ENCODE measurements around the gene SS18L1. TPM values are rescaled to one million over a fixed set of nuclear protein-coding genes. Genes with fewer than 3 reads are reported as not detected.

SS18L1 gene
- total RNA-seq, 1 donor from 2014 or later: 8.7 TPM

DNA sequence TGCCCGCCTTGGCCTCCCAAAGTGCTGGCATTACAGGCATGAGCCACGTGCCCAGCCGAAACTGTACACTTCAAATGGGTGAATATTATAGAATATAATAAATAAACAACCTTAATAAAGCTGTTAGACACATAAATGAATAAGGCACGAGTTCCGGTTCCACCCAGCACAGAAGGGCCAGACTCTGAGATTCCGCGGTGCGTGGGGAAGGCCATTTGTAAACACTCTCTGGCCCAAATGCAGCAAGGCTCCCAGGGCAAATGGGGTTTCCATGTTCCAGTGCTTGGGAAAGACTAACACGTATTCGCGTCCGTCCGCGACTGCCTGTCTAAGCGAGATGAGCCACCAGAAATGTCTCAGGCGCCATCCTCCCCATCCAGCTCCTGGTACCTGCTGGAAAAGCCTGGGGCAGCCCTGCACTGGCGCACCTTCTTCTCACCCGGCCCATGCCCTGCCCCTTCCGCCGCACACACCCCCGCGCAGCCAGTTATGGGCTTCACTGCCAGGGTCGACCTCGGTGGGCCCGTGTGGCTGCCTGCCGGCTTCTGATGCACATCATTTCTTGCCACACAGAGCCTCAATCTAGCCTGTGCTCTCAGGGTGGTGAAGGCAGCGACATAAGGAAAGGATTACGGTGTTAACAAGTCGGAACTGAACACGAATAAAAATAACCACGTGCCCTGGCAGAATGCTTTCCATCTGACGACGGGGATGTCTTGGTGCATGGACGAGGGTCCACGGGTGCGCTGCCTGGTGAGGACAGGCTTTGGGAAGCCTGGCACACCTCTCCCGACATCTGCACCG, 26.8 kb upstream of the SS18L1 start:
- DNase-seq (ENCODE audit: low read depth): no peak
- FAIRE-seq: no peak
- no peaks in the 10 kb centered on the region for H3K36me3 ChIP-seq (ENCODE audit: control insufficient read depth, insufficient read depth, low read length)
- no peak overlapping the region for H3K4me3 ChIP-seq (ENCODE audit: low read depth, low read length)
- TF ChIP-seq, protein P1, sequence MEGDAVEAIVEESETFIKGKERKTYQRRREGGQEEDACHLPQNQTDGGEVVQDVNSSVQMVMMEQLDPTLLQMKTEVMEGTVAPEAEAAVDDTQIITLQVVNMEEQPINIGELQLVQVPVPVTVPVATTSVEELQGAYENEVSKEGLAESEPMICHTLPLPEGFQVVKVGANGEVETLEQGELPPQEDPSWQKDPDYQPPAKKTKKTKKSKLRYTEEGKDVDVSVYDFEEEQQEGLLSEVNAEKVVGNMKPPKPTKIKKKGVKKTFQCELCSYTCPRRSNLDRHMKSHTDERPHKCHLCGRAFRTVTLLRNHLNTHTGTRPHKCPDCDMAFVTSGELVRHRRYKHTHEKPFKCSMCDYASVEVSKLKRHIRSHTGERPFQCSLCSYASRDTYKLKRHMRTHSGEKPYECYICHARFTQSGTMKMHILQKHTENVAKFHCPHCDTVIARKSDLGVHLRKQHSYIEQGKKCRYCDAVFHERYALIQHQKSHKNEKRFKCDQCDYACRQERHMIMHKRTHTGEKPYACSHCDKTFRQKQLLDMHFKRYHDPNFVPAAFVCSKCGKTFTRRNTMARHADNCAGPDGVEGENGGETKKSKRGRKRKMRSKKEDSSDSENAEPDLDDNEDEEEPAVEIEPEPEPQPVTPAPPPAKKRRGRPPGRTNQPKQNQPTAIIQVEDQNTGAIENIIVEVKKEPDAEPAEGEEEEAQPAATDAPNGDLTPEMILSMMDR (IDR thresholded peaks at IDR 0.05; ENCODE audit: insufficient read depth, low read length, severe bottlenecking): no peak
- peaks cover 5% of the 10 kb centered on the region for H3K27me3 ChIP-seq (ENCODE audit: control insufficient read depth, insufficient read depth, low read length)

DNA sequence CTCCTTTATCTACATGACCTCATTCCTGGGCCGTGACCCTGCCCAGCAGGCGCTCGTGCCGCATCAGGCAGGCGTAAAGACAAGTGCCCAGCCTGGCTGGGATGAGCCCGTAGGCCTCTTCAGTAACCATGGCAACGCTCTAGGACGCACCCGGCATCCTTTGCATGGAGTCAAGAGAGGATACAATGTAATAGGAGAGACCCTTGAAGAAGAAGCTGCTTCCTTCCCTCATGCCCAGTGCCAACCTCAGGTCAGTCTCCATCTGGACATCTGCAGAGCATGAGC, 26.3 kb upstream of the SS18L1 start:
- DNase-seq (ENCODE audit: low read depth) (no peak), FAIRE-seq (no peak)
- TF ChIP-seq, protein P1 (IDR thresholded peaks at IDR 0.05; ENCODE audit: insufficient read depth, low read length, severe bottlenecking): no peak
- H3K4me3 ChIP-seq (ENCODE audit: low read depth, low read length): no peak overlapping the region
- H3K27me3 ChIP-seq (ENCODE audit: control insufficient read depth, insufficient read depth, low read length): peaks cover 5% of the 10 kb centered on the region
- no peaks in the 10 kb centered on the region for H3K36me3 ChIP-seq (ENCODE audit: control insufficient read depth, insufficient read depth, low read length)

DNA sequence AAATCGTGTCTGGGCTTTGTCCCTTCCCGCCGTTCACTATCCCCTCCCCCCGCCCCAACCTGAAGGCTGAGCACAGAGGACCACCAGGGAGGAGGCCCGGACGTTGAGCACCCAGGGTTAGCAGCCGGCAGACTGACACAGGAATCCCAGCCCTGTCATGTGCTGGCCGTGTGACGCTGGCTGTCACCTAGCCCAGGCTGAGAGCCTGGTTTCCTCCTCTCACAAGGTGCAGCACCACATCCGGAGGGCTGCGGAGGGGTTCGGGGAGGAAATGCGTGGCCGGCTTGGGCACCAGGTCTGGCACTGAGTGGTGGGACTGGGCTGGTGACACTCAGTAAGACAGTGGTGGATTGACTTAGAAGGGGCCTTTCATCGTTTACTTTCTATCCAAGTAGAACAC, 25.9 kb upstream of the SS18L1 start:
- H3K4me3 ChIP-seq (ENCODE audit: low read depth, low read length): no peak overlapping the region
- FAIRE-seq (no peak), DNase-seq (ENCODE audit: low read depth) (no peak)
- TF ChIP-seq, protein P1 (IDR thresholded peaks at IDR 0.05; ENCODE audit: insufficient read depth, low read length, severe bottlenecking): no peak
- no peaks in the 10 kb centered on the region for H3K36me3 ChIP-seq (ENCODE audit: control insufficient read depth, insufficient read depth, low read length)
- H3K27me3 ChIP-seq (ENCODE audit: control insufficient read depth, insufficient read depth, low read length): peaks cover 5% of the 10 kb centered on the region

DNA sequence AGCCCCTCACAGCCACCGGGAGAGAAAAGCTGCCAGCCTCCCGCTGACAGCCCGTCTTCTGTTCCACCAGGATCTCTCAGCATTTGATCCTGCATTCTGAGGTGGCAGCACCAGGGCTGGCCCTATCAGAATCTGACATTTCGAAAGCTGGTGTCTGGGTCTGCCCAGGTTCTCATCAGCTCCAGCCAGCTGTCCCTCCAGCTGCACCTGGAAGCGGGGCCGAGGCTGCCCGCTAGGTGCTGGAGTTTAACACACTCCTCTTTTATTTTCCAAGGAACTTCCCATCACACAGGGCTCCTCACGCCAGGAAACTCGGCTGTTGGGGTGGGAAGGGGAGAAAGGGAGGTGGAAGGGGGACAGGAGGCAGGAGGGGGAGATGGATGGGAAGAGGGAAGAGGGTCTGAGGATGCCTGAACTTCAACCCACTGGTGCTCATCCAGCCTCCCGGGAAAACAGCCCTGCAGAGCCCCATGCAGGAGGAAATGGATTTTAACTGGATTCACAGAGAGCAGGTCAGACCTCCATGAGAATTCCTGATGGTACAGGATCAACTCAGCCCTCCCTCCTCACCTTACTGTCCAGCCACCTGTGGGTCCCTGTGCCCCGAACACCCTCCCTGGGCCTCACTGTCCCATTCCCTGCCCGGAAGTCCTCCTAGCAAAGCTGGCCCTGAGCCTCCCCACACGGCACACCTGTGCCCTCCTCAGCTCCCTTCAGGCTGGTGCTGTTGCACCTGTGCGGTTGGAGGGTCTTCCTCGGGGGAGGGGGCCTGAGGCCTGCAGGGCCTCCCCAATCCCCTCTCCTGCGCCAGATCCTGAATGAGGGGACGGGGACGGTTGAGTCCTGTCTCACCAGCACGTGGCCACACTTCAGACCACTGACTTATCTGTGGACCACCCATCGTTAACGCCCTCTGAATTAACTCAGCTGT, 25.2 kb upstream of the SS18L1 start:
- H3K4me3 ChIP-seq (ENCODE audit: low read depth, low read length): no peak overlapping the region
- no peaks in the 10 kb centered on the region for H3K36me3 ChIP-seq (ENCODE audit: control insufficient read depth, insufficient read depth, low read length)
- FAIRE-seq (no peak), DNase-seq (ENCODE audit: low read depth) (no peak)
- peaks cover 5% of the 10 kb centered on the region for H3K27me3 ChIP-seq (ENCODE audit: control insufficient read depth, insufficient read depth, low read length)
- TF ChIP-seq, protein P1 (IDR thresholded peaks at IDR 0.05; ENCODE audit: insufficient read depth, low read length, severe bottlenecking): no peak

DNA sequence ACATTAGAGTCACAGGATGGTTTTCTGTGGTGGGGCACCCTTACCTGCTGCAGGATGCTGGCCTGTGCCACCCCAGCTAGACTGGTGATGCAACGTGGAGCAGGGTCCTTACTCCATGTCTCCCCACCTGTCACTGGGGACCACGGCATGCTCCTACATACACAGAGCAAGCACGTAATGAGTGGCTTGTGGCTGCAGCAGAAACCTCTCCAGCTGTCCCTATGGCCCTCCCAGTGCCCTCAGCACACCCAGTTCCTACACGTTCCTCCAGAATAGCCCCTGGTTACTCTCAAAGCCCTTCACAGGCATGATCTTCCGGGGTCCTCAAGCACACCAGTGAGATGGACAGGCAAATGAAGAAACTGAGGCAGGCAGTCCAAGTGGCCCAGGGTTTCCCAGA, 24.5 kb upstream of the SS18L1 start:
- H3K4me3 ChIP-seq (ENCODE audit: low read depth, low read length): no peak overlapping the region
- TF ChIP-seq, protein P1 (IDR thresholded peaks at IDR 0.05; ENCODE audit: insufficient read depth, low read length, severe bottlenecking): no peak
- FAIRE-seq (no peak), DNase-seq (ENCODE audit: low read depth) (no peak)
- H3K27me3 ChIP-seq (ENCODE audit: control insufficient read depth, insufficient read depth, low read length): peaks cover 5% of the 10 kb centered on the region
- H3K36me3 ChIP-seq (ENCODE audit: control insufficient read depth, insufficient read depth, low read length): no peaks in the 10 kb centered on the region

Data from bronchial epithelial cell (primary cell).